K562 (cell line): ENCODE results near the gene PLCB4. TPM values are rescaled to one million over a fixed set of nuclear protein-coding genes. Genes with fewer than 3 reads are reported as not detected.

ENCODE experiments used
- ATAC-seq: fragments of 200-7000 bp; cut with Tn5 transposase; 3 replicates; pipeline ENCODE4 v1.9.1; 2020; ENCODE audit warnings: moderate library complexity
- BruUV-seq: library from RNA; stranded (reverse); fragments of 400-500 nt; replicated peaks from 2 replicates; lab custom pipeline; 2021; lab: Mats Ljungman, UMichigan
- CTCF ChIA-PET: fragments of 300-600 bp; formaldehyde crosslinking; extraction: SDS; loops from one replicate; lab custom pipeline; 2021; ENCODE audit warnings: low intra/inter-chr PET ratio; lab: Yijun Ruan, JAX
- POLR2A ChIA-PET: fragments of 300-600, 350-650 bp; sonication (Branson Sonifier 250); formaldehyde crosslinking; extraction: SDS; loops from one replicate; lab custom pipeline; 2021; ENCODE audit warnings: antibody characterized with exemption, inconsistent platforms; lab: Yijun Ruan, JAX
- DNase-seq, 4 experiments: peaks; one replicate each; pipeline versions ENCODE4 v3.0.0 to v3.0.0-alpha.2; 2011 to 2018; ENCODE audit warnings: low spot score in 3 of 4, mixed read lengths in 3 of 4; ENCODE audit errors: extremely low read depth in 1 of 4
- FAIRE-seq: peaks from 2 replicates; lab custom pipeline; 2011; peaks lifted over from hg19 to GRCh38; lab: Jason Lieb, UNC
- H2AFZ ChIP-seq: 2 replicates; pipeline ENCODE4 v1.6.0; 2011; ENCODE audit warnings: low read depth, low read length, control low read depth, inconsistent platforms
- H3K27ac ChIP-seq: fragments of 200-600 bp; 3 replicates; pipeline ENCODE4 v1.8.0; 2011; ENCODE audit warnings: low read depth, mild to moderate bottlenecking, control low read depth, inconsistent platforms, low read length, moderate library complexity, mixed read lengths; ENCODE audit errors: extremely low read depth
- H3K27me3 ChIP-seq, 2 experiments: fragments of 300-600 bp in 1 of 2; 2 replicates in 1 of 2; 3 replicates in 1 of 2; pipeline versions ENCODE4 v1.6.0 to v1.8.0; 2011; ENCODE audit warnings: inconsistent platforms in 2 of 2, low read length in 2 of 2, mild to moderate bottlenecking in 1 of 2, mixed read lengths in 1 of 2, moderate library complexity in 1 of 2; ENCODE audit not compliant: control insufficient read depth in 2 of 2, insufficient read depth in 2 of 2
- H3K36me3 ChIP-seq: fragments of 300-600 bp; 3 replicates; pipeline ENCODE4 v1.8.0; 2011; ENCODE audit warnings: mild to moderate bottlenecking, low read length, inconsistent platforms; ENCODE audit not compliant: control insufficient read depth, insufficient read depth
- H3K4me1 ChIP-seq, 2 experiments: fragments of 200-600 bp in 1 of 2; replicated peaks in 1 of 2; 2 replicates in 1 of 2; 3 replicates in 1 of 2; pipeline versions ENCODE4 v1.5.1 to v1.8.0; 2011; ENCODE audit warnings: inconsistent platforms in 2 of 2, low read length in 2 of 2, mild to moderate bottlenecking in 1 of 2, mixed read lengths in 1 of 2, moderate library complexity in 1 of 2; ENCODE audit not compliant: control insufficient read depth in 2 of 2, insufficient read depth in 2 of 2
- H3K4me2 ChIP-seq: 2 replicates; pipeline ENCODE4 v1.6.1; 2011; ENCODE audit warnings: low read length, control low read depth, inconsistent platforms, mixed read lengths; ENCODE audit not compliant: insufficient read depth
- H3K4me3 ChIP-seq: fragments of 200-600 bp; sonication (generic), shearing (Covaris generic); 2 replicates; pipeline ENCODE4 v1.5.1; 2016; ENCODE audit warnings: control low read depth, inconsistent platforms
- H3K79me2 ChIP-seq: fragments of 200-600 bp; 3 replicates; pipeline ENCODE4 v1.8.0; 2011; ENCODE audit warnings: low read length, inconsistent platforms; ENCODE audit not compliant: control insufficient read depth, insufficient read depth
- H3K9ac ChIP-seq, 2 experiments: 2 replicates each; pipeline versions ENCODE4 v1.6.0 to v1.6.1; 2011; ENCODE audit warnings: low read depth in 2 of 2, low read length in 2 of 2, control low read depth in 1 of 2, inconsistent platforms in 1 of 2, mild to moderate bottlenecking in 1 of 2, mixed read lengths in 1 of 2; ENCODE audit not compliant: insufficient read depth in 1 of 2
- H3K9me1 ChIP-seq: one replicate; pipeline ENCODE4 v1.6.0; 2011; ENCODE audit warnings: inconsistent platforms, mild to moderate bottlenecking, low read length, moderate library complexity; ENCODE audit not compliant: control insufficient read depth, insufficient read depth
- H3K9me3 ChIP-seq: replicated peaks from 2 replicates; pipeline ENCODE4 v1.5.1; 2011; ENCODE audit warnings: low read depth, low read length, inconsistent platforms; ENCODE audit not compliant: control insufficient read depth, insufficient read depth
- H4K20me1 ChIP-seq: replicated peaks from 2 replicates; pipeline ENCODE4 v1.6.1; 2011; ENCODE audit warnings: low read length, inconsistent platforms, mixed read lengths; ENCODE audit not compliant: control insufficient read depth, insufficient read depth
- CBFB ChIP-seq: sonication (generic); formaldehyde crosslinking; IDR thresholded peaks from 2 replicates; pipeline ENCODE4 v1.4.0; 2020; ENCODE audit warnings: mild to moderate bottlenecking, missing genetic modification reagents
- FOXA1 ChIP-seq: fragments of 450-650 bp; IDR thresholded peaks from 2 replicates; pipeline ENCODE4 v1.6.1; 2016; ENCODE audit warnings: mild to moderate bottlenecking, borderline replicate concordance
- HOXB6 ChIP-seq: fragments of 250-450 bp; sonication (Bioruptor Pico); IDR thresholded peaks from 2 replicates; pipeline ENCODE4 v1.5.1; 2022; ENCODE audit warnings: mild to moderate bottlenecking, borderline replicate concordance
- POLR2B ChIP-seq: fragments of 450-650 bp; IDR thresholded peaks from 2 replicates; pipeline ENCODE4 v1.6.1; 2018; ENCODE audit warnings: low read depth; ENCODE audit not compliant: partially characterized antibody
- POLR2G ChIP-seq: fragments of 200-400 bp; formaldehyde crosslinking; IDR thresholded peaks from 2 replicates; pipeline ENCODE4 v1.6.1; 2017; ENCODE audit warnings: low read depth, mild to moderate bottlenecking, antibody characterized with exemption, low read length, moderate library complexity
- THRAP3 ChIP-seq: fragments of 450-650 bp; IDR thresholded peaks from 2 replicates; pipeline ENCODE4 v1.6.1; 2016; ENCODE audit warnings: mild to moderate bottlenecking, inconsistent platforms, borderline replicate concordance
- YBX1 ChIP-seq: fragments of 450-650 bp; IDR thresholded peaks from 2 replicates; pipeline ENCODE4 v1.7.1; 2016; ENCODE audit warnings: mild to moderate bottlenecking
- ZBTB1 ChIP-seq: sonication (generic); formaldehyde crosslinking; IDR thresholded peaks from 2 replicates; pipeline ENCODE4 v1.8.1; 2023; ENCODE audit warnings: missing genetic modification reagents, low read depth, mild to moderate bottlenecking, borderline replicate concordance
- ZBTB7A ChIP-seq: IDR thresholded peaks from 2 replicates; pipeline ENCODE4 v1.6.1; 2011; ENCODE audit warnings: low read depth, mild to moderate bottlenecking, low read length, moderate library complexity, borderline replicate concordance; ENCODE audit not compliant: control insufficient read depth
- ZFX ChIP-seq: sonication (generic); formaldehyde crosslinking; IDR thresholded peaks from 2 replicates; pipeline ENCODE4 v1.8.0; 2022; ENCODE audit warnings: mild to moderate bottlenecking, missing genetic modification reagents, moderate library complexity
- WGBS: fragments of 100-300 bp; shearing (Covaris generic); methylation state at CpG from one replicate; pipeline ENCODE4 v1.1.6; 2016; ENCODE audit warnings: low coverage, mixed read lengths; ENCODE audit not compliant: insufficient coverage; ENCODE audit errors: missing lambda C conversion rate; 5-methylcytosine and 5-hydroxymethylcytosine counted together
- in situ Hi-C: fragments of 300-500 bp; cut with MboI; formaldehyde crosslinking; loops from 4 replicates; pipeline ENCODE4 v1.15.0; 2018; ENCODE audit warnings: inconsistent platforms, mixed read lengths
- intact Hi-C: fragments of 100-400 bp; cut with micrococcal nuclease; formaldehyde crosslinking; loops from 2 replicates; pipeline ENCODE4 v1.14.2; 2022
- polyA plus RNA-seq, 8 experiments: library from polyadenylated mRNA; depleted of rRNA in 4 of 8; stranded (reverse) in 5 of 8; unstranded in 3 of 8; fragments of >200 nt; fragmentation: Nextera tagmentation in 2 of 8; fragmentation: Illumina TruSeq in 1 of 8; extraction: Ambion mirVana in 2 of 8; extraction: Trizol in 1 of 8; gene quantifications; 2 replicates each; pipeline versions ENCODE4 v1.2.1 to v1.2.3, GENCODE V29; 2011 to 2014; ENCODE audit warnings: inconsistent platforms in 1 of 8, missing spikeins in 1 of 8
- total RNA-seq, 7 experiments: library from RNA; depleted of rRNA in 6 of 7; stranded (reverse); fragments of >200 nt in 6 of 7; fragmentation: Illumina TruSeq in 2 of 7; extraction: Trizol in 2 of 7; gene quantifications; 2 replicates each; pipeline versions ENCODE4 v1.2.1 to v1.2.3, GENCODE V29; 2011 to 2021; ENCODE audit warnings: low replicate concordance in 1 of 7
- TF ChIP-seq, protein P1 (sequence below): fragments of 450-650 bp; IDR thresholded peaks from 2 replicates; pipeline ENCODE4 v1.6.1; 2017; ENCODE audit warnings: antibody characterized with exemption, mild to moderate bottlenecking
- TF ChIP-seq, protein P2 (sequence below): fragments of 450-650 bp; IDR thresholded peaks from 2 replicates; pipeline ENCODE4 v1.6.1; 2016

Gene PLCB4
- total and polyA plus RNA-seq, 9 of the 15 experiments (the other 6 are each of a cell fraction or from before 2014, with no cell fraction given) = 0.20 to 2.9 (median 0.52) TPM

DNA sequence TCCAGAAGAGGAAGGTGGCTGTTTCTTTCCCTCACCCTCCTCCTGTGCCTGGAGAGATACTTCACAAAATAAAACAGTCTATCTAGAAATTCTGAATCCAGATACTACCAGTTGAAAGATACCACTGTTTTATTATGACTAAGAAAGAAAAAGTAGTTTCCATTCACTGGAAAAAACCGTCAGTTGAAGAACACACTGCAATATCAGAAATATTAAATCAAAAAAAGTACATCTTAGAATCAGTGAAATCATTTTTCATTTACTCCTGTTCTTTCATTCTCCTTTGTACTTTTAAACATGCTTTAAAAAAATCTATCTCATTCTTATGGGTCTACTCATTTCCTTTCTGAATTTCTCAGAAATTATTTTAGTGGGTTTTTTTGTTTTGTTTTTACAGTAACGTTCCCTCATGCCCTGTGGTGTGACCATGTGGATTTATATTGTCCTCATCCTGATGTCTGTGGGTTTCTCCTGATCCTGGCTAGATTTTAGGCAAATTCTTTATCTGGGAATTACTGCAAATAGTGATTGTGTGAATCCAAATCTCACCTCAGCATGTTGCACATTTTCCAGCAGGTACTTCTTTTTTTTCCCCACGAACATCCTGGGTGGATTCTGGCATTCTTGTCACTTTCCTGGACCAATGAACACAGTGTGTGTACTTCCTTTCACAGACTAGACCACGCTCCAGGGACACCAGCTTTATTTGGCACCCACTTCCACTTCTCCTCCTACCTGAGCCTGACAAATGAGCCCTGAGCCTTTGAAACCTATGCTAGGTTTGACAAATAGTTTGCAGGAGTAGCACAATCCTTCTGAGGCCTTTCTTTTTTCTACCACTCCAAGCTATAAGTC, 331.5 kb downstream of the PLCB4 start:
- in situ Hi-C loops = no loop called here
- CTCF ChIA-PET = no interaction called here
- no peak for TF ChIP-seq HOXB6 (CRISPR knock-in tag)
- TF ChIP-seq POLR2G = no peak
- TF ChIP-seq ZBTB1 (CRISPR knock-in tag) = no peak
- TF ChIP-seq, protein P1, sequence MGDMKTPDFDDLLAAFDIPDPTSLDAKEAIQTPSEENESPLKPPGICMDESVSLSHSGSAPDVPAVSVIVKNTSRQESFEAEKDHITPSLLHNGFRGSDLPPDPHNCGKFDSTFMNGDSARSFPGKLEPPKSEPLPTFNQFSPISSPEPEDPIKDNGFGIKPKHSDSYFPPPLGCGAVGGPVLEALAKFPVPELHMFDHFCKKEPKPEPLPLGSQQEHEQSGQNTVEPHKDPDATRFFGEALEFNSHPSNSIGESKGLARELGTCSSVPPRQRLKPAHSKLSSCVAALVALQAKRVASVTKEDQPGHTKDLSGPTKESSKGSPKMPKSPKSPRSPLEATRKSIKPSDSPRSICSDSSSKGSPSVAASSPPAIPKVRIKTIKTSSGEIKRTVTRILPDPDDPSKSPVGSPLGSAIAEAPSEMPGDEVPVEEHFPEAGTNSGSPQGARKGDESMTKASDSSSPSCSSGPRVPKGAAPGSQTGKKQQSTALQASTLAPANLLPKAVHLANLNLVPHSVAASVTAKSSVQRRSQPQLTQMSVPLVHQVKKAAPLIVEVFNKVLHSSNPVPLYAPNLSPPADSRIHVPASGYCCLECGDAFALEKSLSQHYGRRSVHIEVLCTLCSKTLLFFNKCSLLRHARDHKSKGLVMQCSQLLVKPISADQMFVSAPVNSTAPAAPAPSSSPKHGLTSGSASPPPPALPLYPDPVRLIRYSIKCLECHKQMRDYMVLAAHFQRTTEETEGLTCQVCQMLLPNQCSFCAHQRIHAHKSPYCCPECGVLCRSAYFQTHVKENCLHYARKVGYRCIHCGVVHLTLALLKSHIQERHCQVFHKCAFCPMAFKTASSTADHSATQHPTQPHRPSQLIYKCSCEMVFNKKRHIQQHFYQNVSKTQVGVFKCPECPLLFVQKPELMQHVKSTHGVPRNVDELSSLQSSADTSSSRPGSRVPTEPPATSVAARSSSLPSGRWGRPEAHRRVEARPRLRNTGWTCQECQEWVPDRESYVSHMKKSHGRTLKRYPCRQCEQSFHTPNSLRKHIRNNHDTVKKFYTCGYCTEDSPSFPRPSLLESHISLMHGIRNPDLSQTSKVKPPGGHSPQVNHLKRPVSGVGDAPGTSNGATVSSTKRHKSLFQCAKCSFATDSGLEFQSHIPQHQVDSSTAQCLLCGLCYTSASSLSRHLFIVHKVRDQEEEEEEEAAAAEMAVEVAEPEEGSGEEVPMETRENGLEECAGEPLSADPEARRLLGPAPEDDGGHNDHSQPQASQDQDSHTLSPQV = no peak
- TF ChIP-seq ZBTB7A = no peak
- TF ChIP-seq CBFB (CRISPR knock-in tag) = no peak
- TF ChIP-seq FOXA1 = no peak
- no peak for TF ChIP-seq POLR2B
- TF ChIP-seq, protein P2, sequence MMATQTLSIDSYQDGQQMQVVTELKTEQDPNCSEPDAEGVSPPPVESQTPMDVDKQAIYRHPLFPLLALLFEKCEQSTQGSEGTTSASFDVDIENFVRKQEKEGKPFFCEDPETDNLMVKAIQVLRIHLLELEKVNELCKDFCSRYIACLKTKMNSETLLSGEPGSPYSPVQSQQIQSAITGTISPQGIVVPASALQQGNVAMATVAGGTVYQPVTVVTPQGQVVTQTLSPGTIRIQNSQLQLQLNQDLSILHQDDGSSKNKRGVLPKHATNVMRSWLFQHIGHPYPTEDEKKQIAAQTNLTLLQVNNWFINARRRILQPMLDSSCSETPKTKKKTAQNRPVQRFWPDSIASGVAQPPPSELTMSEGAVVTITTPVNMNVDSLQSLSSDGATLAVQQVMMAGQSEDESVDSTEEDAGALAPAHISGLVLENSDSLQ = no peak
- TF ChIP-seq THRAP3 = no peak
- TF ChIP-seq ZFX = no peak
- TF ChIP-seq YBX1 = no peak

More for the DNA sequence above, 331.5 kb downstream of the PLCB4 start:
- Histone ChIP-seq H3K4me1 (no peaks in the 10 kb centered on the region), H3K27me3 (no peaks in the 10 kb centered on the region), H3K4me3 (no peak overlapping the region), H3K9ac (no peak overlapping the region), H3K9me1 (no peaks in the 10 kb centered on the region), H3K27ac (no peak overlapping the region), H3K79me2 (no peaks in the 10 kb centered on the region), H3K4me2 (no peak overlapping the region), H3K9me3 (no peaks in the 10 kb centered on the region), H3K36me3 (no peaks in the 10 kb centered on the region), H4K20me1 (no peaks in the 10 kb centered on the region), H2AFZ (no peak overlapping the region)
- ATAC-seq (no peak), FAIRE-seq (no peak), DNase-seq (no peak)
- POLR2A ChIA-PET = no interaction called here
- intact Hi-C loops = no loop called here
- whole genome bisulfite sequencing = 2% methylated on average over 4 of the region's 4 CpGs
- BruUV-seq = no TSS peak
